GM19372 (cell line): Measurements from ENCODE around the gene HBZ.
"Not testable (repeated sequence)": the region's sequence is repeated elsewhere in the genome, so short reads cannot be mapped to it uniquely, and the experiment has no call there.

Source experiments
- ATAC-seq: cut with Tn5 transposase; IDR thresholded peaks from one replicate; pipeline ENCODE4 v1.9.1; 2021; ENCODE audit warnings: mild to moderate bottlenecking, low read depth, moderate library complexity; ENCODE audit not compliant: unreplicated experiment

HBZ gene

DNA sequence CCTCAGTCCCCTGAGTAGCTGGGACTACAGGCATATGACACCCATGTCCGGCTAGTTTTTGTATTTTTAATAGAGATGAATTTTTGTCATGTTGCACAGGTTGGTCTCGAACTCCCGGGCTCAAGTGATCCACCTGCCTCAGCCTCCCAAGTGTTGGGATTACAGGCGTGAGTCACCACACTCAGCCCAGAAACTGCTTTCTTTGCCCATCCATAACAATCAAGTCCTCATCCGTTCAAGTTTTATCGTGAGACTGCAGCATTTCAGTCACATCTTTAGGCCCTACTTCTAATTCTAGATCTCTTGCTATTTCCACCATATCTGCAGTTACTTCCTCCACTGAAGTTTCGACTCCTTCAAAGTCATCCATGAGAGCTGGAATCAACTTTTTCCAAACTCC, 20.3 kb upstream of the HBZ start:
- ATAC-seq: no peak

DNA sequence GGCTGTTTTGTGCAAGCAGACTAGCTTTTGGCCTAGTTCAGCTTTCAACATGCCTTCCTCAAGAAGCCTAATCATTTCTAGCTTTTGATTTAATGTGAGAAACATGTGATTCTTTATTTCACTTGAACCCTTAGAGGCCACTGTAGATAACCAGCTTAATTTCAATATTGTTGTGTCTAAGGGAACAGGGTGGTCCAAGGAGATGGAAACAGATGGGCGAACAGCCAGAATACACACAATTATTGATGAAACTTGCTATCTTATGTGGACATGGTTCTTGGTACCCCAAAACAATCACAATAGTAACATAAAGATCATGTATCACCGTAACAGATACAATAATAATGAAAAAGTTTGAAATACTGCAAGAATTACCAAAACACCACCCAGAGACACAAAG, 18.7 kb upstream of the HBZ start:
- no peak for ATAC-seq

GRCh38 chr16:138049-138417, 14.4 kb upstream of the HBZ start:
- no peak for ATAC-seq

DNA sequence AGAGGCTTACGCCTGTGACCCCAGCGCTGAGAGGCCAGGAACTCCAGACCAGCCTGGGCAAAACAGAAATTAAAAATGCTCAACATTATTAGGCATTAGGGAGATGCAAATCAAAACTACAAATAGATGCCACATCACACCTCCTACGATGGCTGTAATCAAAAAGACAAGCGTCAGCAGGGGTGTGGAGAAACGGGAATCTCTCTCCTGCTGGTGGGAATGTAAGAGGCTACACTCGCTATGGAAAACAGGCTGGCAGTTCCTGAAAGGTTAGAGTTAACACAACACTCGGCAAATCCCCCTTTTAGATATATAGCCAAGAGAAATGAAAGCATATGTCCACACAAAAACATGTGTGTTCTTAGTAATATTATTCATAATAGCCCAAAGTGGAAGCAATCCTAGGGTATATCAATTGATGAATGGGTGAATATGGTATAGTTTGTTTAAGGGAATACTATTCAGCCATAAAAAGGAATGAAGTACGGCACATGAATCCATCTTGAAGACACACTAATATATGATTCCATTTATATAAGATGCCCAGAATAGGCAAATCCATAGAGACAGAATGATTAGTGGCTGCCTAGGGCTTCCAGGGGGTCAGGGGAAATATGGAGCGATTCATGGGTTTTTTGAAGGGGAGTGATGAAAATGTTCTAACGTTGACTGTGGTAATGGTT, 12.1 kb upstream of the HBZ start:
- ATAC-seq: no peak

DNA sequence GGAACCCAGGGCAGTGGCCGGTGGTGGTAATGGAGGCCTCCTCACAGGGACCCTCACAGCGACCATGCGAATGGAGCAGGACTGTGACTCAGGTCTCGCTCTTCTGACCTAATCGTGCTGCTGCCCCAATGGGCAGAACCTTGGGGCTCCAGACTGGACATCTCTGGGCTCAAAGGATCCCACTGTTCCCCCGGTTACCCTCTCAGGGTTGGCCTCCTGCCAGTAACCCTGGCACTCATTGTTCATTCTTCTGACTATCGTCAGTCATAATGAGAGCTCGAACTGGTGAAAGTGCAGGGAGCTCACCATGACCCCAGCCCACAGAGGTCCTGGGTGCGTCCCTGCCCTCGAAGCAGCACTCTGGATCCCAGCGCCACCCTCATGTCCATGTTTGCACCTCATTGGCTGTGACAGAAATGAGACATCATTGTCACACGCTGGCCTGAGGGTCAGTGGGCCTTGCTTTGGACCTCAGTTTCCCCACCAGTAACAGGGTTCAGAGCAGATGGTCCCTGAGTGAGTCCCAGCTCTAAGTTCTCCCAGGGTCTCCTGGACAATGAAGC, 10.0 kb upstream of the HBZ start:
- ATAC-seq: no peak

GRCh38 chr16:143047-143446, 9.4 kb upstream of the HBZ start:
- ATAC-seq: no peak

DNA sequence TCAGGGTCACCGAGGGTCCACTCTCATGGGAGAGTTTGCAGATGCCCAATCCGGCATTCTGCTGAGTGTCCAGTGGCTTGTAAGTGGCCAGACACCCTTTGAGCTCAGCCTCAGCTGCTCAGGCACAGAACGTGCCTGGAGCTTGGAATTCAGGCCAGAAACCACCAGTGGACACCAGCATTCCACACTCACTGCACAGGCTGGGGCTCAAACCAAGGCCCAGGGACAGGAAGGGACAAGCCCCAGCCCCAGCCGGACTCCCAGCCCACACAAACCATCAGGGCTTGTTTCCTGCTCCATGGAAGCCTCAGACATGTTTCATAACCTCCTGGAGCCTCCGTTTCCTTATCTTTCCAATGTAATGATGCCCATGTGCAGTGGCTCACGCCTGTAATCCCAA, 9.0 kb upstream of the HBZ start:
- ATAC-seq: no peak

- no peak for ATAC-seq
Measured at GRCh38 chr16:144797-145252, 7.6 kb upstream of the HBZ start.

DNA sequence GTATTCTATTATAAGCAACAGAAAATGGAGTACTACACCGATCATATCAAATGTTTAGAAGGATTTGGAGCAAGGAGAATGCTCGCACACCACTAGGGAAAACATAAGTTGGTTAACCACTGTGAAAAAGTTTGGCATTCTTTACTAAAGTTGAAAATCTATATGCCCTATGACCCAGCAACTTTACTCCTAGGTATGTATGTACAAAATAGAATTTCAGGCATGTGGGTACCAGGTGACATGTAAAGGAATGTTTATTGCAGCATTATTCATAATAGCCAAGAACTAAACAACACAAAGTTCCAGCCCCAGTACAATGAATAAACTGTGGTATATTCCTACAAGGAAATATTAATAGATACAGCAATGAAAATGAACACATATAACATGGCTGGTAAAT, 5.8 kb upstream of the HBZ start:
- no peak for ATAC-seq

- ATAC-seq: no peak
Measured at GRCh38 chr16:149024-149660, 3.3 kb upstream of the HBZ start.

DNA sequence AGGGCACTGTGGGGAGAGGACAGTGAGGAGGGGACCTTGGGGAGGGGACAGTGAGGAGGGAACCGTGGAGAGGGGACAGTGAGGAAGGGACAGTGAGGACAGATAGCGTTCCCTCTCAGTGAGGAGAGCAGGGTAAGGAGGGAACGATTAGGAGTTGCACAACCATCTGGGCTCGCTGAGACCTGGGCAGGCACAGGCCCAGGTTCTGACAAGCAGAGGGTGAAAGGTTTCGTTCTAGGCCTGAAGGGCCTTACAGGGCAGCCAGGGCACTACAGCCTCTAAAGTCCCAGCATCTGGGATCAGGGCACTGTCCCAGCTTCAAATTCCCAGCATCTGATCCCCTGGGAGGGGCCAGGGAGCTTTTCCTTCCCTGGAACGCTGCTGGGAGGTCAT, 681 bp downstream of the HBZ start:
- not testable (repeated sequence) for ATAC-seq

DNA sequence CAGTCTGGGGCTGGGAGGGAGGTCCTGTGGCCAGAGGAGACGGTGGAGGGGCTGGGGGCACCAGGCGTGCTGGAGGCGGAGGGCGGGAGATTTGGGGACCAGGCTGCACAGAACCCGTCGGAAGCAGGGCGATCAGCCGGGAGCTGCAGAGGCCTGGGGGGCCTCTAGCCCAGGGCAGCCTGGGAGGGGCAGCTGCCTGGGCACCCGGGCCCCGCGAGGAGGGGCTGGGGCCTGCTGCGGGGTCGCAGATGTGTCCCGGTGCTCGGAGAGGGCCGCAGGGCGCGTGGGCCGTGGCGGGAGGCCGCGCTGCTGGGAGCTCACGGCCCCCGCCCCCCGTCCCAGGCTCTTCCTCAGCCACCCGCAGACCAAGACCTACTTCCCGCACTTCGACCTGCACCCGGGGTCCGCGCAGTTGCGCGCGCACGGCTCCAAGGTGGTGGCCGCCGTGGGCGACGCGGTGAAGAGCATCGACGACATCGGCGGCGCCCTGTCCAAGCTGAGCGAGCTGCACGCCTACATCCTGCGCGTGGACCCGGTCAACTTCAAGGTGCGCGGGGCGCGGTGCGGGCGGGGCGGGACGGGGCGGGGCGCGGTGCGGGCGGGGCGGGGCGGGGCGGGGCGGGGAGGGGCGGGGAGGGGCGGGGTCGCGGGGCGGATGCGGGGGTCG, 1.2 kb downstream of the HBZ start:
- ATAC-seq: not testable (repeated sequence)

GRCh38 chr16:154217-155030, 2.0 kb downstream of the HBZ start:
- ATAC-seq: no peak

DNA sequence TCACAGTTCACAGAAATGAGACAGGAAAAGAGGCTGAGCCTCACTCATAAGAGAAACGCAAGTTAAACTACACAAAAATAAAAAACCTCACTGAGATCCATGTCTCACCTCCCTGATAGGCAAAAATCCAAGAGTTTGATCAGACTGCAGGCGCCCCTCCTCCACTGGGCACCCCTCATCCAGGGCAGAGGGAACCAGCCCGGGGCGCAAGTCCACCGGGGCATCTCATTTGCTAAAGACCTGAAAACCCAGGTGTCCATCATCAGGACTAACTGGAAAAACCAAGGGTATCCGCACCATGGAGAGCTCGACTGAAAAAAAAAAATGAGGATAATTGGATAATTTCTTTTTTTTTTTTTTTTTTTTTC, 2.6 kb downstream of the HBZ start:
- ATAC-seq: no peak

DNA sequence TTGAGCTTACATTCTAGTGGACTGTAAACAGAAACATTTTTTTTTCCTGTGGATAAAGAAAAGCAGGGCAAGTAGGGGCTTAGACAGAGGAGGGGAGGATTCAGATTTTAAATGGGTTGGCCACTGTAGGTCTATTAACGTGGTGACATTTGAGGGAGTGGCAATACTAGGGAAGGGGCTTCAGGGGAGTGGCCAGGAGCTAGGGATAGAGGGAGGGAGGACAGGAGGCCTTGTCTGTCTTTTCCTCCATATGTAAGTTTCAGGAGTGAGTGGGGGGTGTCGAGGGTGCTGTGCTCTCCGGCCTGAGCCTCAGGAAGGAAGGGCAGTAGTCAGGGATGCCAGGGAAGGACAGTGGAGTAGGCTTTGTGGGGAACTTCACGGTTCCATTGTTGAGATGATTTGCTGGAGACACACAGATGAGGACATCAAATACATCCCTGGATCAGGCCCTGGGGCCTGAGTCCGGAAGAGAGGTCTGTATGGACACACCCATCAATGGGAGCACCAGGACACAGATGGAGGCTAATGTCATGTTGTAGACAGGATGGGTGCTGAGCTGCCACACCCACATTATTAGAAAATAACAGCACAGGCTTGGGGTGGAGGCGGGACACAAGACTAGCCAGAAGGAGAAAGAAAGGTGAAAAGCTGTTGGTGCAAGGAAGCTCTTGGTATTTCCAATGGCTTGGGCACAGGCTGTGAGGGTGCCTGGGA, 6.8 kb downstream of the HBZ start:
- no peak for ATAC-seq

DNA sequence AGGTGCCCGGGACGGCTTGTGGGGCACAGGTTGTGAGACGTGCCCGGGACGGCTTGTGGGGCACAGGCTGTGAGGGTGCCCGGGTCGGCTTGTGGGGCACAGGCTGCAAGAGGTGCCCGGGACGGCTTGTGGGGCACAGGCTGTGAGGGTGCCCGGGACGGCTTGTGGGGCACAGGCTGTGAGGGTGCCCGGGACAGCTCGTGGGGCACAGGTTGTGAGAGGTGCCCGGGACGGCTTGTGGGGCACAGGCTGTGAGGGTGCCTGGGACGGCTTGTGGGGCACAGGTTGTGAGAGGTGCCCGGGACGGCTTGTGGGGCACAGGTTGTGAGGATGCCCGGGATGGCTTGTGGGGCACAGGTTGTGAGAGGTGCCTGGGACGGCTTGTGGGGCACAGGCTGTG, 7.8 kb downstream of the HBZ start:
- ATAC-seq: not testable (repeated sequence)

GRCh38 chr16:160691-161190, 8.3 kb downstream of the HBZ start:
- no peak for ATAC-seq

DNA sequence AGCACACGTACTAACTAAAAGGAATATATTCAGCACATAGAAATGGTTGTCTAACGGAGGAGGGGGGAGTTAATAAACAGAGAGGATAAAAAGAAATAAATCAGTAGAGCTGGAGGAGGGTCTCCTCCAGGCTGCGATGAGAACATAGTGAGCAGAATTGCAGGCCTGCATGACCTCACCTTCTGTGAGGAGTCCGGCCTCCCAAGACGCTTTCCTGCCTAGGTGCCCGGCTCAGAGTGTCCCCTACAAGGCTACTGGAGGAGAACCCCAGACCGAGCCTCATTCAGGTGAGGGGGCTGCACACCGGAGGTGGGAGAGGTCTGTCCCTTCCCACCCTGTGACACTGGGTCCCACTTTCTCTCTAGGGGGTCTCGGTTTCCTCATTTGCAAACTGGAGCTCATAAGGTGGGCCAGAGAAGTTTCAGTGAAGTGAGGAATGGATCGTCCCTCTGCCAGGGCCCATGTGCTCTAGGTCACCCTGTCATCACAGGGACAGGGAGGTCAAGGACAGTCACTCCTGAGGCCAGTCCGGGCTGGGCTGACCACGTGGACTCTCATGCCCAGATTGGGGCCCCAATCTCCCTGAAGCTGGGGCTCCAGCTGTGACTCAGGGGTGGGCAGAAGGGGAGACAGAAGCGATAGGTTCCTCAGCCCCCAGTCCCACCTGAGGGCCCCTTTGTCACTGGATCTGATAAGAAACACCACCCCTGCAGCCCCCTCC, 10.0 kb downstream of the HBZ start:
- no peak for ATAC-seq

DNA sequence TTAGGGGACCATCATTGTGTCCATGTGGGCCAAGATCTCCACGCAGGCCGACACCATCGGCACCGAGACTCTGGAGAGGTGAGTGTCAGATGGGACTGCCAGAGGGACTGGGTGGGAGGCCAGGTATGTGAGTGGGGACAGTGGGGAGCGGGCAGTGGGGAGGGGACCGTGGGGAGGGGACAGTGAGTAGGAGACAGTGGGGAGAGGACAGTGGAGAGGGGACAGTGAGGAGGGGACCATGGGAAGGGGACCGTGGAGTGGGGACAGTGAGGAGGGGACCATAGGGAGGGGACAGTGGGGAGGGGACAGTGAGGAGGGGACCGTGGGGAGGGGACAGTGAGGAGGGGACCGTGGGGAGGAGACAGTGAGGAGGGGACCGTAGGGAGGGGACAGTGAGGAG, 10.7 kb downstream of the HBZ start:
- not testable (repeated sequence) for ATAC-seq
